Thyroid gland (tissue), 4 donors: ENCODE results near the gene ARFGEF2.

ENCODE experiments used
- CTCF ChIP-seq, 6 experiments: fragments of 200-600 bp in 3 of 6; fragments of 450-650 bp in 3 of 6; sonication (generic) in 3 of 6; IDR thresholded peaks; one replicate each; pipeline ENCODE4 v1.5.1; 2016 to 2019; ENCODE audit warnings: antibody characterized with exemption in 6 of 6, mild to moderate bottlenecking in 2 of 6, inconsistent platforms in 1 of 6, moderate library complexity in 1 of 6
- POLR2A ChIP-seq, 2 donors: fragments of 450-650 bp; IDR thresholded peaks; one replicate each; pipeline ENCODE4 v1.6.1; 2017; ENCODE audit warnings: antibody characterized with exemption in 2 of 2, mild to moderate bottlenecking in 2 of 2, moderate library complexity in 1 of 2

- no peak for TF ChIP-seq POLR2A (IDR thresholded peaks at IDR 0.05)
- TF ChIP-seq CTCF (IDR thresholded peaks at IDR 0.05): no peak
These were observed 20.2 kb upstream of the ARFGEF2 start for GRCh38 chr20:48901326-48901725.
